HEK293T (cell line): ENCODE measurements around the gene GNA14.

Experiments used
- SP1 ChIP-seq: fragments of 450-650 bp; IDR thresholded peaks from 2 replicates; pipeline ENCODE4 v1.6.1; 2017
- SUZ12 ChIP-seq: fragments of 450-650 bp; IDR thresholded peaks from 2 replicates; pipeline ENCODE4 v1.6.1; 2016; ENCODE audit warnings: mild to moderate bottlenecking

GRCh38 chr9:77606526-77606925 is 41.6 kb downstream of the GNA14 start:
- TF ChIP-seq SUZ12 (no peak), SP1 (no peak)
